MM.1S (cell line): ENCODE data around the gene IL3.

ENCODE experiments used
- DNase-seq: peaks from one replicate; pipeline ENCODE4 v3.0.0-alpha.2; 2015
- H2AFZ ChIP-seq: fragments of 300-600 bp; sonication (generic); 2 replicates; pipeline ENCODE4 v1.6.0; 2016; ENCODE audit warnings: antibody characterized with exemption, low read length
- H3F3A ChIP-seq: fragments of 300-600 bp; sonication (generic); 2 replicates; pipeline ENCODE4 v1.6.1; 2016; ENCODE audit warnings: mild to moderate bottlenecking, antibody characterized with exemption, low read length, moderate library complexity, mixed read lengths; ENCODE audit not compliant: insufficient read depth
- H3K27ac ChIP-seq: fragments of 300-600 bp; sonication (generic); 2 replicates; pipeline ENCODE4 v1.5.1; 2016; ENCODE audit warnings: mild to moderate bottlenecking, low read length
- H3K27me3 ChIP-seq: fragments of 300-600 bp; sonication (generic); replicated peaks from 2 replicates; pipeline ENCODE4 v1.6.0; 2016; ENCODE audit warnings: low read length; ENCODE audit not compliant: insufficient read depth
- H3K36me3 ChIP-seq: fragments of 300-600 bp; sonication (generic); replicated peaks from 2 replicates; pipeline ENCODE4 v1.6.1; 2016; ENCODE audit warnings: mild to moderate bottlenecking, low read length, mixed read lengths; ENCODE audit not compliant: insufficient read depth
- H3K4me1 ChIP-seq: fragments of 300-600 bp; sonication (generic); 2 replicates; pipeline ENCODE4 v1.6.1; 2016; ENCODE audit warnings: low read length, mixed read lengths
- H3K4me2 ChIP-seq: fragments of 300-600 bp; sonication (generic); 2 replicates; pipeline ENCODE4 v1.6.0; 2016; ENCODE audit warnings: low read depth, low read length
- H3K4me3 ChIP-seq: fragments of 300-600 bp; sonication (generic); 2 replicates; pipeline ENCODE4 v1.5.1; 2016; ENCODE audit warnings: low read length, mixed read lengths
- H3K79me2 ChIP-seq: fragments of 300-600 bp; sonication (generic); 2 replicates; pipeline ENCODE4 v1.6.1; 2016; ENCODE audit warnings: mixed run types, low read length, mixed read lengths
- H3K9ac ChIP-seq: fragments of 300-600 bp; sonication (generic); 2 replicates; pipeline ENCODE4 v1.6.1; 2016; ENCODE audit warnings: low read length, mixed read lengths
- H3K9me2 ChIP-seq: fragments of 300-600 bp; sonication (generic); replicated peaks from 2 replicates; pipeline ENCODE4 v1.6.1; 2016; ENCODE audit warnings: mild to moderate bottlenecking, low read length, mixed read lengths; ENCODE audit not compliant: insufficient read depth
- H3K9me3 ChIP-seq: fragments of 300-600 bp; sonication (generic); replicated peaks from 2 replicates; pipeline ENCODE4 v1.6.1; 2016; ENCODE audit warnings: mild to moderate bottlenecking, low read length, mixed read lengths; ENCODE audit not compliant: insufficient read depth
- H4K20me1 ChIP-seq: fragments of 300-600 bp; sonication (generic); 2 replicates; pipeline ENCODE4 v1.6.1; 2016; ENCODE audit warnings: mild to moderate bottlenecking, low read length, moderate library complexity, mixed read lengths; ENCODE audit not compliant: insufficient read depth
- CTCF ChIP-seq: fragments of 300-600 bp; sonication (generic); IDR thresholded peaks from 2 replicates; pipeline ENCODE4 v1.5.1; 2016; ENCODE audit warnings: antibody characterized with exemption, low read length, mixed read lengths
- EZH2 ChIP-seq: fragments of 300-600 bp; sonication (generic); optimal IDR thresholded peaks from 2 replicates; pipeline ENCODE3; 2017; ENCODE audit warnings: low read depth, mild to moderate bottlenecking, antibody characterized with exemption, low read length, mixed read lengths
- EZH2phosphoT487 ChIP-seq: fragments of 300-600 bp; sonication (generic); IDR thresholded peaks from 2 replicates; pipeline ENCODE4 v1.6.1; 2018; ENCODE audit warnings: antibody characterized with exemption, low read length

Gene IL3

GRCh38 chr5:132044207-132044606 is 16.2 kb upstream of the IL3 start:
- H3K9me3 ChIP-seq = no peaks in the 10 kb centered on the region
- H3K4me3 ChIP-seq = no peak overlapping the region
- H3K36me3 ChIP-seq = no peaks in the 10 kb centered on the region
- H3K79me2 ChIP-seq = no peaks in the 10 kb centered on the region
- no peak overlapping the region for H2AFZ ChIP-seq
- H3K4me1 ChIP-seq = no peaks in the 10 kb centered on the region
- no peaks in the 10 kb centered on the region for H4K20me1 ChIP-seq
- DNase-seq = no peak
- H3K4me2 ChIP-seq = no peak overlapping the region
- H3F3A ChIP-seq = no peaks in the 10 kb centered on the region
- H3K9ac ChIP-seq = no peak overlapping the region
- H3K27me3 ChIP-seq = no peaks in the 10 kb centered on the region
- TF ChIP-seq EZH2 (no peak), CTCF (no peak), EZH2phosphoT487 (no peak)
- no peaks in the 10 kb centered on the region for H3K9me2 ChIP-seq
- no peak overlapping the region for H3K27ac ChIP-seq

GRCh38 chr5:132046880-132047299 is 13.6 kb upstream of the IL3 start:
- no peak for DNase-seq
- Histone ChIP-seq H3K27me3 (no peaks in the 10 kb centered on the region), H3K9me3 (no peaks in the 10 kb centered on the region), H3K4me2 (no peak overlapping the region), H3F3A (no peaks in the 10 kb centered on the region), H3K36me3 (no peaks in the 10 kb centered on the region), H3K79me2 (no peaks in the 10 kb centered on the region), H4K20me1 (no peaks in the 10 kb centered on the region), H3K27ac (no peak overlapping the region), H3K9me2 (no peaks in the 10 kb centered on the region), H3K4me1 (no peaks in the 10 kb centered on the region), H3K9ac (no peak overlapping the region), H2AFZ (no peak overlapping the region), H3K4me3 (no peak overlapping the region)
- TF ChIP-seq CTCF = no peak
- no peak for TF ChIP-seq EZH2
- TF ChIP-seq EZH2phosphoT487 = no peak

- Histone ChIP-seq H3K27me3 (no peaks in the 10 kb centered on the region; the same call in 1 of the 2 replicates), H3K9ac (no peak overlapping the region), H3K36me3 (no peaks in the 10 kb centered on the region), H2AFZ (no peak overlapping the region), H3K4me1 (no peaks in the 10 kb centered on the region), H3F3A (no peaks in the 10 kb centered on the region), H4K20me1 (no peaks in the 10 kb centered on the region), H3K79me2 (no peaks in the 10 kb centered on the region), H3K27ac (no peak overlapping the region), H3K4me2 (no peak overlapping the region), H3K4me3 (no peak overlapping the region), H3K9me3 (no peaks in the 10 kb centered on the region), H3K9me2 (no peaks in the 10 kb centered on the region)
- TF ChIP-seq EZH2phosphoT487 = no peak
- DNase-seq = no peak
Observed at GRCh38 chr5:132049093-132049492, 11.4 kb upstream of the IL3 start.

GRCh38 chr5:132049559-132049958 is 10.9 kb upstream of the IL3 start:
- Histone ChIP-seq H2AFZ (no peak overlapping the region), H3F3A (no peaks in the 10 kb centered on the region), H4K20me1 (no peaks in the 10 kb centered on the region), H3K4me1 (no peaks in the 10 kb centered on the region), H3K9me3 (no peaks in the 10 kb centered on the region), H3K9me2 (no peaks in the 10 kb centered on the region), H3K27me3 (no peaks in the 10 kb centered on the region; the same call in 1 of the 2 replicates), H3K4me2 (no peak overlapping the region), H3K9ac (no peak overlapping the region), H3K79me2 (no peaks in the 10 kb centered on the region), H3K27ac (no peak overlapping the region), H3K36me3 (no peaks in the 10 kb centered on the region), H3K4me3 (no peak overlapping the region)
- DNase-seq = no peak
- TF ChIP-seq EZH2 = no peak
- no peak for TF ChIP-seq EZH2phosphoT487
- TF ChIP-seq CTCF = no peak
